HEK293 (cell line): ENCODE data around the gene COL18A1.

Experiments used
- BCL11A ChIP-seq: fragments of 450-650 bp; formaldehyde crosslinking; IDR thresholded peaks from 2 replicates; pipeline ENCODE4 v1.5.1; 2016; ENCODE audit warnings: low read depth, missing biosample characterization, missing genetic modification characterization
- BCL11B ChIP-seq: fragments of 450-650 bp; formaldehyde crosslinking; IDR thresholded peaks from 2 replicates; pipeline ENCODE4 v1.5.1; 2016; ENCODE audit warnings: low read depth, missing biosample characterization, missing genetic modification characterization
- CTCF ChIP-seq: fragments of 450-650 bp; formaldehyde crosslinking; IDR thresholded peaks from 2 replicates; pipeline ENCODE4 v1.5.1; 2016; ENCODE audit warnings: missing biosample characterization, missing genetic modification characterization
- GLI2 ChIP-seq: fragments of 450-650 bp; formaldehyde crosslinking; IDR thresholded peaks from 2 replicates; pipeline ENCODE4; 2017; ENCODE audit warnings: missing biosample characterization, missing genetic modification characterization, low read depth, borderline replicate concordance
- HOXC10 ChIP-seq: sonication (generic); formaldehyde crosslinking; IDR thresholded peaks from 2 replicates; pipeline ENCODE4 v1.8.1; 2023; ENCODE audit warnings: mild to moderate bottlenecking, missing genetic modification reagents
- KLF1 ChIP-seq: fragments of 450-650 bp; formaldehyde crosslinking; IDR thresholded peaks from 2 replicates; pipeline ENCODE4 v1.5.1; 2016; ENCODE audit warnings: missing biosample characterization, missing genetic modification characterization
- SALL2 ChIP-seq: fragments of 450-650 bp; formaldehyde crosslinking; IDR thresholded peaks from 2 replicates; pipeline ENCODE4 v1.5.0; 2017; ENCODE audit warnings: missing biosample characterization, mild to moderate bottlenecking, missing genetic modification characterization, borderline replicate concordance
- SP2 ChIP-seq: fragments of 450-650 bp; formaldehyde crosslinking; IDR thresholded peaks from 2 replicates; pipeline ENCODE4 v1.5.1; 2016; ENCODE audit warnings: missing biosample characterization, missing genetic modification characterization
- TRIM28 ChIP-seq: IDR thresholded peaks from 2 replicates; pipeline ENCODE4 v1.6.1; 2011; ENCODE audit warnings: low read length, control low read depth, borderline replicate concordance
- ZEB2 ChIP-seq: fragments of 450-650 bp; formaldehyde crosslinking; IDR thresholded peaks from 2 replicates; pipeline ENCODE4 v1.5.1; 2016; ENCODE audit warnings: missing biosample characterization, missing genetic modification characterization
- ZFP37 ChIP-seq: fragments of 450-650 bp; formaldehyde crosslinking; IDR thresholded peaks from 2 replicates; pipeline ENCODE4 v1.5.1; 2016; ENCODE audit warnings: missing biosample characterization, missing genetic modification characterization
- ZIC2 ChIP-seq: fragments of 450-650 bp; formaldehyde crosslinking; IDR thresholded peaks from 2 replicates; pipeline ENCODE4 v1.5.1; 2016; ENCODE audit warnings: missing biosample characterization, missing genetic modification characterization
- ZNF16 ChIP-seq: fragments of 450-650 bp; formaldehyde crosslinking; IDR thresholded peaks from 2 replicates; pipeline ENCODE4 v1.5.1; 2016; ENCODE audit warnings: low read depth, missing biosample characterization, missing genetic modification characterization
- ZNF169 ChIP-seq: fragments of 450-650 bp; formaldehyde crosslinking; IDR thresholded peaks from 2 replicates; pipeline ENCODE4 v1.5.1; 2016; ENCODE audit warnings: missing biosample characterization, missing genetic modification characterization
- ZNF174 ChIP-seq: fragments of 450-650 bp; formaldehyde crosslinking; IDR thresholded peaks from 2 replicates; pipeline ENCODE4 v1.5.0; 2017; ENCODE audit warnings: missing biosample characterization, mild to moderate bottlenecking, missing genetic modification characterization
- ZNF2 ChIP-seq: fragments of 450-650 bp; formaldehyde crosslinking; IDR thresholded peaks from 2 replicates; pipeline ENCODE4 v1.5.1; 2016; ENCODE audit warnings: missing biosample characterization, missing genetic modification characterization
- ZNF266 ChIP-seq: fragments of 450-650 bp; formaldehyde crosslinking; IDR thresholded peaks from 2 replicates; pipeline ENCODE4 v1.5.1; 2016; ENCODE audit warnings: missing biosample characterization, missing genetic modification characterization, low read depth
- ZNF350 ChIP-seq: fragments of 450-650 bp; formaldehyde crosslinking; IDR thresholded peaks from 2 replicates; pipeline ENCODE4 v1.5.0; 2017; ENCODE audit warnings: missing biosample characterization, mild to moderate bottlenecking, missing genetic modification characterization
- ZNF394 ChIP-seq: fragments of 450-650 bp; formaldehyde crosslinking; IDR thresholded peaks from 2 replicates; pipeline ENCODE4 v1.5.1; 2016; ENCODE audit warnings: missing biosample characterization, missing genetic modification characterization, mild to moderate bottlenecking, moderate library complexity, borderline replicate concordance
- ZNF510 ChIP-seq: fragments of 450-650 bp; formaldehyde crosslinking; IDR thresholded peaks from 2 replicates; pipeline ENCODE4 v1.5.1; 2018; ENCODE audit warnings: mild to moderate bottlenecking, missing genetic modification characterization, missing biosample characterization; ENCODE audit not compliant: insufficient replicate concordance
- ZNF529 ChIP-seq: fragments of 450-650 bp; formaldehyde crosslinking; IDR thresholded peaks from 2 replicates; pipeline ENCODE4 v1.5.1; 2017; ENCODE audit warnings: missing genetic modification characterization, missing biosample characterization; ENCODE audit not compliant: insufficient replicate concordance
- ZNF530 ChIP-seq: fragments of 450-650 bp; formaldehyde crosslinking; IDR thresholded peaks from 2 replicates; pipeline ENCODE4 v1.5.1; 2016; ENCODE audit warnings: low read depth, missing biosample characterization, missing genetic modification characterization
- ZNF624 ChIP-seq: fragments of 450-650 bp; formaldehyde crosslinking; IDR thresholded peaks from 2 replicates; pipeline ENCODE4 v1.5.1; 2017; ENCODE audit warnings: missing biosample characterization, missing genetic modification characterization
- ZNF629 ChIP-seq: fragments of 450-650 bp; formaldehyde crosslinking; IDR thresholded peaks from 2 replicates; pipeline ENCODE4 v1.5.1; 2017; ENCODE audit warnings: missing biosample characterization, missing genetic modification characterization
- TF ChIP-seq, protein P1 (sequence below): fragments of 450-650 bp; formaldehyde crosslinking; IDR thresholded peaks from 2 replicates; pipeline ENCODE4 v1.5.1; 2016; ENCODE audit warnings: missing biosample characterization, missing genetic modification characterization, borderline replicate concordance
- TF ChIP-seq, protein P2 (sequence below): fragments of 450-650 bp; IDR thresholded peaks from 2 replicates; pipeline ENCODE4 v1.5.1; 2018; ENCODE audit warnings: missing biosample characterization, missing genetic modification characterization
- TF ChIP-seq, protein P3 (sequence below): fragments of 450-650 bp; formaldehyde crosslinking; IDR thresholded peaks from 2 replicates; pipeline ENCODE4 v1.5.1; 2016; ENCODE audit warnings: missing biosample characterization, missing genetic modification characterization
- TF ChIP-seq, protein P4 (sequence below): fragments of 450-650 bp; formaldehyde crosslinking; IDR thresholded peaks from 2 replicates; pipeline ENCODE4 v1.5.1; 2016; ENCODE audit warnings: missing biosample characterization, missing genetic modification characterization, low read depth

Gene COL18A1

DNA sequence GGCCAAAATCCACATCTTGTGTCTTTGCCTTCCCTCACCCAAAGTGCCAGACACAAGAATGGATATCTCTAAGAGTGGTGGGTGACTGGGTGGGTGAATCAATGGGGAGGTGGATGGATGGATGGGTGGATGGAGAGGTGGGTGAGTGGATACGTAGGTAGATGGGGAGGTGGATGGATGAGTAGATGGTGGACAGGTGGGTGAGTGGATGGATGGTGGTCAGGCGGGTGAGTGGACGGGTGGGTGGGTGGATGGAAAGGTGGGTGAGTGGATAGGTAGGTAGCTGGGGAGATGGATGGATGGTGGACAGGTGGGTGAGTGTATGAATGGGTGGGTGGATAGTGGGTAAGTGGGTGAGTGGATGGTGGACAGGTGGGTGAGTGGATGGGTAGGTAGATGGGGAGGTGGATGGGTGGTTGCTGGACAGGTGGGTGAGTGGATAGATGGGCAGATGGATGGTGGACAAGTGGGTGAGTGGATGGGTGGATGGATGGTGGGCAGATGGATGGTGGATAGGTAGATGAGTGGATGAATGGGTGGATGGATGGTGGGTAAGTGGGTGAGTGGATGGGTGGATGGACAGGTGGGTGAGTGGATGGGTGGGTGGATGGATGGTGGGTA, 103.0 kb downstream of the COL18A1 start (continued):
- TF ChIP-seq ZNF510 (tag by site-specific recombination) (no peak), CTCF (tag by site-specific recombination) (no peak), BCL11A (tag by site-specific recombination) (no peak), ZNF530 (tag by site-specific recombination) (no peak), SP2 (tag by site-specific recombination) (0 out of 2 replicates have a peak, but pooled peaks have one; percentile 10), ZNF169 (tag by site-specific recombination) (no peak), ZNF529 (tag by site-specific recombination) (no peak), GLI2 (tag by site-specific recombination) (no peak), TRIM28 (no peak), BCL11B (tag by site-specific recombination) (peak; percentile 64; the same call in 1 of the 2 replicates), ZFP37 (tag by site-specific recombination) (no peak), ZNF629 (tag by site-specific recombination) (no peak), KLF1 (peak; percentile 17; the same call in 1 of the 2 replicates), ZIC2 (no peak), ZNF624 (tag by site-specific recombination) (no peak), ZEB2 (peak; percentile 93), SALL2 (no peak), ZNF394 (tag by site-specific recombination) (no peak), ZNF16 (tag by site-specific recombination) (no peak), HOXC10 (CRISPR knock-in tag) (no peak), ZNF266 (tag by site-specific recombination) (no peak), ZNF350 (tag by site-specific recombination) (no peak), ZNF2 (tag by site-specific recombination) (peak; percentile 31; the same call in 1 of the 2 replicates), ZNF174 (tag by site-specific recombination) (no peak)
- TF ChIP-seq, protein P1, sequence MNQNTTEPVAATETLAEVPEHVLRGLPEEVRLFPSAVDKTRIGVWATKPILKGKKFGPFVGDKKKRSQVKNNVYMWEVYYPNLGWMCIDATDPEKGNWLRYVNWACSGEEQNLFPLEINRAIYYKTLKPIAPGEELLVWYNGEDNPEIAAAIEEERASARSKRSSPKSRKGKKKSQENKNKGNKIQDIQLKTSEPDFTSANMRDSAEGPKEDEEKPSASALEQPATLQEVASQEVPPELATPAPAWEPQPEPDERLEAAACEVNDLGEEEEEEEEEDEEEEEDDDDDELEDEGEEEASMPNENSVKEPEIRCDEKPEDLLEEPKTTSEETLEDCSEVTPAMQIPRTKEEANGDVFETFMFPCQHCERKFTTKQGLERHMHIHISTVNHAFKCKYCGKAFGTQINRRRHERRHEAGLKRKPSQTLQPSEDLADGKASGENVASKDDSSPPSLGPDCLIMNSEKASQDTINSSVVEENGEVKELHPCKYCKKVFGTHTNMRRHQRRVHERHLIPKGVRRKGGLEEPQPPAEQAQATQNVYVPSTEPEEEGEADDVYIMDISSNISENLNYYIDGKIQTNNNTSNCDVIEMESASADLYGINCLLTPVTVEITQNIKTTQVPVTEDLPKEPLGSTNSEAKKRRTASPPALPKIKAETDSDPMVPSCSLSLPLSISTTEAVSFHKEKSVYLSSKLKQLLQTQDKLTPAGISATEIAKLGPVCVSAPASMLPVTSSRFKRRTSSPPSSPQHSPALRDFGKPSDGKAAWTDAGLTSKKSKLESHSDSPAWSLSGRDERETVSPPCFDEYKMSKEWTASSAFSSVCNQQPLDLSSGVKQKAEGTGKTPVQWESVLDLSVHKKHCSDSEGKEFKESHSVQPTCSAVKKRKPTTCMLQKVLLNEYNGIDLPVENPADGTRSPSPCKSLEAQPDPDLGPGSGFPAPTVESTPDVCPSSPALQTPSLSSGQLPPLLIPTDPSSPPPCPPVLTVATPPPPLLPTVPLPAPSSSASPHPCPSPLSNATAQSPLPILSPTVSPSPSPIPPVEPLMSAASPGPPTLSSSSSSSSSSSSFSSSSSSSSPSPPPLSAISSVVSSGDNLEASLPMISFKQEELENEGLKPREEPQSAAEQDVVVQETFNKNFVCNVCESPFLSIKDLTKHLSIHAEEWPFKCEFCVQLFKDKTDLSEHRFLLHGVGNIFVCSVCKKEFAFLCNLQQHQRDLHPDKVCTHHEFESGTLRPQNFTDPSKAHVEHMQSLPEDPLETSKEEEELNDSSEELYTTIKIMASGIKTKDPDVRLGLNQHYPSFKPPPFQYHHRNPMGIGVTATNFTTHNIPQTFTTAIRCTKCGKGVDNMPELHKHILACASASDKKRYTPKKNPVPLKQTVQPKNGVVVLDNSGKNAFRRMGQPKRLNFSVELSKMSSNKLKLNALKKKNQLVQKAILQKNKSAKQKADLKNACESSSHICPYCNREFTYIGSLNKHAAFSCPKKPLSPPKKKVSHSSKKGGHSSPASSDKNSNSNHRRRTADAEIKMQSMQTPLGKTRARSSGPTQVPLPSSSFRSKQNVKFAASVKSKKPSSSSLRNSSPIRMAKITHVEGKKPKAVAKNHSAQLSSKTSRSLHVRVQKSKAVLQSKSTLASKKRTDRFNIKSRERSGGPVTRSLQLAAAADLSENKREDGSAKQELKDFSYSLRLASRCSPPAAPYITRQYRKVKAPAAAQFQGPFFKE (tag by site-specific recombination) = no peak
- TF ChIP-seq, protein P2, sequence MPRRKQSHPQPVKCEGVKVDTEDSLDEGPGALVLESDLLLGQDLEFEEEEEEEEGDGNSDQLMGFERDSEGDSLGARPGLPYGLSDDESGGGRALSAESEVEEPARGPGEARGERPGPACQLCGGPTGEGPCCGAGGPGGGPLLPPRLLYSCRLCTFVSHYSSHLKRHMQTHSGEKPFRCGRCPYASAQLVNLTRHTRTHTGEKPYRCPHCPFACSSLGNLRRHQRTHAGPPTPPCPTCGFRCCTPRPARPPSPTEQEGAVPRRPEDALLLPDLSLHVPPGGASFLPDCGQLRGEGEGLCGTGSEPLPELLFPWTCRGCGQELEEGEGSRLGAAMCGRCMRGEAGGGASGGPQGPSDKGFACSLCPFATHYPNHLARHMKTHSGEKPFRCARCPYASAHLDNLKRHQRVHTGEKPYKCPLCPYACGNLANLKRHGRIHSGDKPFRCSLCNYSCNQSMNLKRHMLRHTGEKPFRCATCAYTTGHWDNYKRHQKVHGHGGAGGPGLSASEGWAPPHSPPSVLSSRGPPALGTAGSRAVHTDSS (tag by site-specific recombination) = no peak
- TF ChIP-seq, protein P3, sequence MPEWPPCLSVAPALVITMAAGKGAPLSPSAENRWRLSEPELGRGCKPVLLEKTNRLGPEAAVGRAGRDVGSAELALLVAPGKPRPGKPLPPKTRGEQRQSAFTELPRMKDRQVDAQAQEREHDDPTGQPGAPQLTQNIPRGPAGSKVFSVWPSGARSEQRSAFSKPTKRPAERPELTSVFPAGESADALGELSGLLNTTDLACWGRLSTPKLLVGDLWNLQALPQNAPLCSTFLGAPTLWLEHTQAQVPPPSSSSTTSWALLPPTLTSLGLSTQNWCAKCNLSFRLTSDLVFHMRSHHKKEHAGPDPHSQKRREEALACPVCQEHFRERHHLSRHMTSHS = no peak; the same call in 1 of the 2 replicates
- TF ChIP-seq, protein P4, sequence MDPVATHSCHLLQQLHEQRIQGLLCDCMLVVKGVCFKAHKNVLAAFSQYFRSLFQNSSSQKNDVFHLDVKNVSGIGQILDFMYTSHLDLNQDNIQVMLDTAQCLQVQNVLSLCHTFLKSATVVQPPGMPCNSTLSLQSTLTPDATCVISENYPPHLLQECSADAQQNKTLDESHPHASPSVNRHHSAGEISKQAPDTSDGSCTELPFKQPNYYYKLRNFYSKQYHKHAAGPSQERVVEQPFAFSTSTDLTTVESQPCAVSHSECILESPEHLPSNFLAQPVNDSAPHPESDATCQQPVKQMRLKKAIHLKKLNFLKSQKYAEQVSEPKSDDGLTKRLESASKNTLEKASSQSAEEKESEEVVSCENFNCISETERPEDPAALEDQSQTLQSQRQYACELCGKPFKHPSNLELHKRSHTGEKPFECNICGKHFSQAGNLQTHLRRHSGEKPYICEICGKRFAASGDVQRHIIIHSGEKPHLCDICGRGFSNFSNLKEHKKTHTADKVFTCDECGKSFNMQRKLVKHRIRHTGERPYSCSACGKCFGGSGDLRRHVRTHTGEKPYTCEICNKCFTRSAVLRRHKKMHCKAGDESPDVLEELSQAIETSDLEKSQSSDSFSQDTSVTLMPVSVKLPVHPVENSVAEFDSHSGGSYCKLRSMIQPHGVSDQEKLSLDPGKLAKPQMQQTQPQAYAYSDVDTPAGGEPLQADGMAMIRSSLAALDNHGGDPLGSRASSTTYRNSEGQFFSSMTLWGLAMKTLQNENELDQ (tag by site-specific recombination) = no peak
